K562 (cell line): ENCODE data around the gene CSF2. TPM values are rescaled to one million over a fixed set of nuclear protein-coding genes. Genes with fewer than 3 reads are reported as not detected.

Experiments used
- BRD4 ChIP-seq: fragments of 200-600 bp; sonication (generic); IDR thresholded peaks from 2 replicates; pipeline ENCODE4 v1.6.1; 2017; ENCODE audit warnings: inconsistent platforms
- CHCHD3 ChIP-seq: fragments of 250-450 bp; sonication (Bioruptor Pico); IDR thresholded peaks from 2 replicates; pipeline ENCODE4 v2.1.2; 2022; ENCODE audit warnings: mild to moderate bottlenecking
- KLF10 ChIP-seq: fragments of 250-450 bp; sonication (Bioruptor Pico); IDR thresholded peaks from 2 replicates; pipeline ENCODE4 v1.6.1; 2021; ENCODE audit warnings: matching md5 sums
- MEIS2 ChIP-seq: fragments of 450-650 bp; IDR thresholded peaks from 2 replicates; pipeline ENCODE4 v1.6.1; 2014; ENCODE audit warnings: mild to moderate bottlenecking; ENCODE audit not compliant: partially characterized antibody
- POLR3A ChIP-seq: IDR thresholded peaks from 2 replicates; pipeline ENCODE4 v1.6.1; 2011; ENCODE audit warnings: borderline replicate concordance, mild to moderate bottlenecking, moderate library complexity; ENCODE audit not compliant: insufficient read length, insufficient read depth; ENCODE audit errors: extremely low read depth
- STAT5B ChIP-seq: fragments of 250-450 bp; sonication (Bioruptor Pico); IDR thresholded peaks from 2 replicates; pipeline ENCODE4 v1.8.0; 2021; ENCODE audit warnings: mild to moderate bottlenecking, inconsistent platforms
- ZNF3 ChIP-seq: fragments of 250-450 bp; sonication (Bioruptor Pico); IDR thresholded peaks from 2 replicates; pipeline ENCODE4 v1.5.0; 2021; ENCODE audit warnings: mild to moderate bottlenecking, moderate library complexity
- ZNF445 ChIP-seq: fragments of 250-450 bp; sonication (Bioruptor Pico); IDR thresholded peaks from 2 replicates; pipeline ENCODE4 v1.4.0; 2020; ENCODE audit warnings: low read depth, mild to moderate bottlenecking, moderate library complexity
- ZNF77 ChIP-seq: fragments of 250-450 bp; sonication (Bioruptor Pico); IDR thresholded peaks from 2 replicates; pipeline ENCODE4 v1.5.0; 2020
- polyA plus RNA-seq, 8 experiments: library from polyadenylated mRNA; depleted of rRNA in 4 of 8; stranded (reverse) in 5 of 8; unstranded in 3 of 8; fragments of >200 nt; fragmentation: Nextera tagmentation in 2 of 8; fragmentation: Illumina TruSeq in 1 of 8; extraction: Ambion mirVana in 2 of 8; extraction: Trizol in 1 of 8; gene quantifications; 2 replicates each; pipeline versions ENCODE4 v1.2.1 to v1.2.3, GENCODE V29; 2011 to 2014; ENCODE audit warnings: inconsistent platforms in 1 of 8, missing spikeins in 1 of 8
- total RNA-seq, 7 experiments: library from RNA; depleted of rRNA in 6 of 7; stranded (reverse); fragments of >200 nt in 6 of 7; fragmentation: Illumina TruSeq in 2 of 7; extraction: Trizol in 2 of 7; gene quantifications; 2 replicates each; pipeline versions ENCODE4 v1.2.1 to v1.2.3, GENCODE V29; 2011 to 2021; ENCODE audit warnings: low replicate concordance in 1 of 7
- TF ChIP-seq, protein P1 (sequence below): fragments of 450-650 bp; IDR thresholded peaks from one replicate; pipeline ENCODE4 v1.6.1; 2018; ENCODE audit warnings: mild to moderate bottlenecking, moderate library complexity; ENCODE audit not compliant: partially characterized antibody
- TF ChIP-seq, protein P2 (sequence below): fragments of 450-650 bp; IDR thresholded peaks from 2 replicates; pipeline ENCODE4 v1.6.1; 2016; ENCODE audit warnings: antibody characterized with exemption

Gene CSF2
- total and polyA plus RNA-seq, 9 of the 15 experiments (the other 6 are each of a cell fraction or from before 2014, with no cell fraction given): 0.25 to 0.29 TPM; not detected in 7

- no peak for TF ChIP-seq ZNF3 (CRISPR knock-in tag)
- TF ChIP-seq ZNF445 (CRISPR knock-in tag): no peak
- TF ChIP-seq, protein P1, sequence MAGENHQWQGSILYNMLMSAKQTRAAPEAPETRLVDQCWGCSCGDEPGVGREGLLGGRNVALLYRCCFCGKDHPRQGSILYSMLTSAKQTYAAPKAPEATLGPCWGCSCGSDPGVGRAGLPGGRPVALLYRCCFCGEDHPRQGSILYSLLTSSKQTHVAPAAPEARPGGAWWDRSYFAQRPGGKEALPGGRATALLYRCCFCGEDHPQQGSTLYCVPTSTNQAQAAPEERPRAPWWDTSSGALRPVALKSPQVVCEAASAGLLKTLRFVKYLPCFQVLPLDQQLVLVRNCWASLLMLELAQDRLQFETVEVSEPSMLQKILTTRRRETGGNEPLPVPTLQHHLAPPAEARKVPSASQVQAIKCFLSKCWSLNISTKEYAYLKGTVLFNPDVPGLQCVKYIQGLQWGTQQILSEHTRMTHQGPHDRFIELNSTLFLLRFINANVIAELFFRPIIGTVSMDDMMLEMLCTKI: no peak
- TF ChIP-seq STAT5B (CRISPR knock-in tag): no peak
- TF ChIP-seq ZNF77 (CRISPR knock-in tag): no peak
- no peak for TF ChIP-seq KLF10 (CRISPR knock-in tag)
- TF ChIP-seq MEIS2: no peak
- TF ChIP-seq, protein P2, sequence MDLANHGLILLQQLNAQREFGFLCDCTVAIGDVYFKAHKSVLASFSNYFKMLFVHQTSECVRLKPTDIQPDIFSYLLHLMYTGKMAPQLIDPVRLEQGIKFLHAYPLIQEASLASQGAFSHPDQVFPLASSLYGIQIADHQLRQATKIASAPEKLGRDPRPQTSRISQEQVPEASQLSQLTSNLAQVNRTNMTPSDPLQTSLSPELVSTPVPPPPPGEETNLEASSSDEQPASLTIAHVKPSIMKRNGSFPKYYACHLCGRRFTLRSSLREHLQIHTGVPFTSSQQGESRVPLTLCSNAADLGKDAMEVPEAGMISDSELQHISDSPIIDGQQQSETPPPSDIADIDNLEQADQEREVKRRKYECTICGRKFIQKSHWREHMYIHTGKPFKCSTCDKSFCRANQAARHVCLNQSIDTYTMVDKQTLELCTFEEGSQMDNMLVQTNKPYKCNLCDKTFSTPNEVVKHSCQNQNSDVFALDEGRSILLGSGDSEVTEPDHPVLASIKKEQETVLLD: no peak
- no peak for TF ChIP-seq CHCHD3 (CRISPR knock-in tag)
- TF ChIP-seq BRD4: no peak
- no peak for TF ChIP-seq POLR3A
Observed at GRCh38 chr5:132055441-132055807, 18.2 kb upstream of the CSF2 start (continued).
